SW 1271 (cell line): ENCODE data around the gene CCDC134.
A peak's percentile ranks its signal among the peaks of the same experiment; 100 is the strongest.
"Not testable (repeated sequence)": the region's sequence is repeated elsewhere in the genome, so short reads cannot be mapped to it uniquely, and the experiment has no call there.

Experiments
- DNase-seq, 2 experiments: peaks; one replicate each; lab custom pipeline; 2025; lab: John Stamatoyannopoulos, UW

CCDC134 gene

GRCh38 chr22:41844036-41844435, 43.6 kb downstream of the CCDC134 start:
- DNase-seq = no peak

- DNase-seq = no peak
These were observed 44.0 kb downstream of the CCDC134 start for GRCh38 chr22:41844513-41844912.

DNA sequence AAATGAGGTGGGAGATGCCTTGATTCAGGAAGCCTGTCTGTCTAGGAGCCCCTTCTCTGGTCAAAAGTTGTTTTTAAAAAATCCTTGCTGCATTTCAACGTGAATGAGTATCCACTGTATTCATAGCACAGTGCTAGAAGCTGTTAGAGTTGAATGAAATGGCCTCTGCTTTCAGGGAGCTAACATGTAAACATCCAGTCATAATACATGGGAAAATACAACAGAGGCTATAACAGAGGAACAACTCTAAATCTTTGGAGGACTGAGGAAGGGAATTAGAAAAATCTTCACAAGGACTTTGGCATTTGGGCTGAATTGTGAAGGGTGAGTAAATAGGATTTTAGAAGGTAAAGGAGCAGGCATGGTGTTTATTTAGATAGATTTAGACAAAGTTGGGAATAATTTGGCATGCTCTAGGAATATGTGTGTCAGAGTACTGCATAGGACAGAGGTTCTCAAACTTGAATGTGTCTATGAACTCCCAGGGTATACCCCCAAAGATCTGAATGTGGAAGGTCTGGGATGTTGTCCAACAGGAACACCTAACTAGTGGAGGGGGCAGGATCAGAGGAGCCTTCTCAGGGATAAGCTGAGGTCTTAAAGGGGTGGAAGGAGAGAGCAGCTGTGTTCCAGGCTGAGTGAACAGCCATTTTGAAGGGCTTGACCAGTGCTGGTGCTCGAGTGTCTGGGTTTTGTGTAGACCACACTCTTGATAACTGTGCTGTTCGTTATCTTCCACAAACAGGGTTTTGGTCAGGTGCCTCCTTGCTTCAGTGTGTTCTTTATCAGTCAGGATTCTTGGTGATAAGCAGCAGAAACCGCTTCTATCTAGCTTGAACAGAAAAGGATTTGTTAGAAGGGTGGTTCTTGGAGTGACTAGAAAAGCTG, 45.1 kb downstream of the CCDC134 start:
- DNase-seq = no peak

- DNase-seq = no peak
These were observed 45.9 kb downstream of the CCDC134 start for GRCh38 chr22:41846268-41846987.

DNA sequence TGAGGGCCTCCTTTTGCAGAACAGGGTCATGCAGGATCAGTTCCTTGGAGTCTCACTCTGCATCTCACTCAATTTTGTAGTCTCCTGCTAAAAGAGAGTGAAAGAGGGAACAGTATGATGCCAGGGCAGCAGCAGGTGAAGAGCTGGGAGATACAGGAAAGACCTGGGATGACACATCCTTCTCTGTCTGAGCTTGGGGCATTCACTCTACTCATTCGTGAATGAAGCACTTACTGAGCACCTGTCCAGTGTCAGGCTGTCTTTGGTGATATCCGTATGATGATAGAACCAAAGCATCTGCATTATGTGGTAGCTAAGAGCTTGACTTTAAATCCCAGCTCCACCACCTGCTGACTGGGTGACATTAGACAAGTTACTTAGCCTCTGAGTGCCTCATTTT, 46.8 kb downstream of the CCDC134 start:
- DNase-seq = no peak

GRCh38 chr22:41848468-41848867, 48.0 kb downstream of the CCDC134 start:
- DNase-seq = no peak

- no peak for DNase-seq
These were observed 56.0 kb downstream of the CCDC134 start for GRCh38 chr22:41856469-41856868.

DNA sequence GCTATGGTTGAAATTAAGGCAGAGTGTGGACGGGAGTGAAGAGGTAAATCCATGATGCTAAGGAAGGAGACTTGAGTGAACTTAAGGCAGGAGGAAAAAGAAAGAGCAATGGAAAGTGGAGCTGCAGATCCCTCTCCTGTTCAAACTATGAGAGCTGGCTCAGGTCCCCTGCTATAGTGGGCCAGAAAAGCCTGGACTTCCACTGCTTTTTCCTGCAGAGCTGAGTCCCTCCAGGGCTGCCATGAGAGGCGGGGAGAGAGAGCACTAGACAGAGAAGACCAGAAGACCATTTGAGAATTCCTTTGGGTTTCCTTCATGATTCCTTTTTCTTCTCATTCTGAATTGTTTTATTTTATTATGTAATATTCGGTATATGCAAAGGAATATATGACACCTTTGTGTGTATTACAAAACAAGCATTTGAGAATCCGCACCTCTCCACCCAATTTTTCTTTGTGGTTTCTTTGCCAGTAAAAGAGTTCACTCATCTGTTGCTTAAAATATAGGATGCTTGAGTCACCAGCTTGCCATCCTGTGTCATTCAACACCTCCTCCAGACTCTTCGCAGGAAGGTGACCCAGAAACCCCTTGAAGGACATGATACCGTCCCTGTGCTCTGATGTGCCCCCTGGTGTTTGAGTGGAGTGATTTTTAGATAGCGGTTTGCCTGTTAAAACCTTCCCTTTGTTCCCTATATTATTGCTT, 56.8 kb downstream of the CCDC134 start:
- peak; percentile 29 to 70 for DNase-seq

DNA sequence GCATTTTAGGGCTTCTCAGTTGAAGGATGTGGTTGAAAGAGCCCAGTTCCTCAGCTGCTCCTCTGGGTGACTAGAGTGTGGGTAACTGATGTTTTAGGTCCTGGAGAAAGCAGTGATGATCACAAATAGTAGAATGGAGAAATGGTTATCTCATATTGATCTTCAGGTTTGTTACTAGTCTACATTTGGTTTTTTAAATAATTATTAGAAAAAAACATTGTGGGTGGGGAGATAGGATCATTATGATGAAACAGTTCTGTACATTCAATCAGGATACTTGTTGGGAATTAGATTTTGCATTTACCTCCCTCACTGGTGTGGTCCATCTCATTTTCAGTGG, 57.4 kb downstream of the CCDC134 start:
- no peak for DNase-seq

DNA sequence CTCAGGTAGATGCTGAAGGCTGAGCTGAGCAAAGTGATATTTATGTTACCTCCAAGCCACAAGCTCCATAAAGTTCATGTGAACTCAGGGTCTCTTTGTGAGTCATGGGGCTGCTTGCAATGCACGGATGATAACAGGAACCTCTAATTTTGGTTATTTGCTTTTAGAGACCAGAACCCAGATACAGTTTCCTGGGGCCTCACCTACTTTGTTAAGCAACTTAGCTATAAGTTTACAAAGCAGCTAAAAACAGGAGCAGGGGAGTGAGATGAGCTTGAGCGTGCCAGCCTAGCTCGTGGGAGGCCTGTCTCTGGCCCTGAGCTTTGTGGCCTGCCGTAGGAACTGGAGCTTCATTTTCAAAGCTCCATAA, 61.7 kb downstream of the CCDC134 start:
- no peak for DNase-seq

GRCh38 chr22:41862530-41863266, 62.2 kb downstream of the CCDC134 start:
- no peak for DNase-seq

DNA sequence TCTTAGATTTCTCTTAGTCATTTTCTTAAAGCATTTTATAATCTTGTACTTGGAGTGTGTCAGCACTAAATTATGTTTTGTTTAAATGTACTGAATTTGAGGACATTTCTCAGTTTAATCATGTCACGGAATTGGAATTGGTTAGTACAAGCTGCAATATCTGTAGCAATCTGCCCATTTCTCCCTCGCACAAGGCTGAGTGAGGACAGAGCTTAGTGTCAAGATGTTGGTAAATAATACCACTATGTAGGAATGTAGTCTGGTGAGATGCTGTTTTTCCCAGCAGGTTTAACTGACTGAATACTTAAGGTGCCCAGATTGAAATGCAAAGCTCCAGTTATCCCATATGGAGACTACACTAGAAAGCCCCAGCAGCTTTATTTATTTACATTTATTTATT, 63.0 kb downstream of the CCDC134 start:
- no peak for DNase-seq

DNA sequence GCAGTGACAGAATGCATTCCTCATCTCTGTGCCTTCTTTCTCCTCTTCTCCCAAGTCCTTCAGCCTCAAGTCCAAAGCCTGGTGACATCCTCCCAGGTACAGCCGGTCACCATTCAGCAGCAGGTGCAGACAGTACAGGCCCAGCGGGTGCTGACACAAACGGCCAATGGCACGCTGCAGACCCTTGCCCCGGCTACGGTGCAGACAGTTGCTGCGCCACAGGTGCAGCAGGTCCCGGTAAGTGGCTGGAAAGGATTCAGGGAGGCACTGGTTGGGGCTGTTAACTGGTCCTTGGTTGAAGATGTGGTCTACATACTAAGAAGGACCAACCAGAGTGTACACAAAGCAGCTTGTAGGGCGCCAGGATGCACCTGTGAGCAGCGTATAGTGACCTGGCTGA, 68.1 kb downstream of the CCDC134 start:
- no peak for DNase-seq

DNA sequence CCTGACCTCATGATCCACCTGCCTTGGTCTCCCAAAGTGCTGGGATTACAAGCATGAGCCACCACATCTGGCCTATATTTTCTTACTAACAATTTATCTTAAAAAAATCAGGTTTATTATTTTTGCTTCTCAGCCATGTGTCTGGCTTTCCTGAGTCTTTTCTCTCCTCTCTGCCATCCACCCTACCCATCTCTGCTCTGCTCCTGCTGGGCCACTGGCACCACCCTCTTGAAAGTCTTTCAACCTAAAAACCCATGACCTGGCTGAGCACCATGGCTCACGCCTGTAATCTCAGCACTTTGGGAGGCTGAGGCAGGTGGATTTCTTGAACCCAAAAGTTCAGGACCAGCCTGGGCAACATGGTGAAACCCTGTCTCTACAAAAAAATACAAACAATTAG, 69.6 kb downstream of the CCDC134 start:
- not testable (repeated sequence) for DNase-seq

- no peak for DNase-seq
These were observed 70.3 kb downstream of the CCDC134 start for GRCh38 chr22:41870786-41871185.

DNA sequence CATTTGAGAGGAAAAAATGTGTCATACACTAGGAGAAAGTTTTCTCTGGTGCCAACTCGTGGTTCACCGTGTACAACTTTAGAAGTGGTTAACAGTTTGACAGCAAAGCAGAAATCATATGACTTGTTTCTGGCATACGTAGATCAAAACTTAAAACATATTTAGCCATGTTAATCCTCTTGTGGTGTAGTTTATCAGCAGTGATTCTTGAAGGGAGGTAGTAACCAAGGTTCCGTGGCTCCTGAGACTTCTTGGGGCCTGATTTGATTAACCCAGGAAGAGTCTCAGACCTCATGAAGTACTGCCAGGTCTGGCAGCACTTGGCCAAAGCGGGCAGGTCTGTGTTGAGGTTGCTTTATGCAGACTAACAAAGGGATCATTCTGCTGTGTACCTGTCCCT, 72.9 kb downstream of the CCDC134 start:
- no peak for DNase-seq

GRCh38 chr22:41874090-41874489, 73.6 kb downstream of the CCDC134 start:
- no peak for DNase-seq

- DNase-seq = no peak
These were observed 75.2 kb downstream of the CCDC134 start for GRCh38 chr22:41875531-41876270.
